Suprapubic skin (tissue), 4 donors: ENCODE measurements around the gene DTD2.

ENCODE experiments used
- EP300 ChIP-seq: sonication (generic); formaldehyde crosslinking; IDR thresholded peaks from one replicate; pipeline ENCODE4 v1.6.1; 2017; ENCODE audit warnings: antibody characterized with exemption
- POLR2AphosphoS5 ChIP-seq, 3 donors: sonication (generic); formaldehyde crosslinking; IDR thresholded peaks; one replicate each; pipeline ENCODE4 v1.6.1; 2017; ENCODE audit warnings: antibody characterized with exemption in 3 of 3

DNA sequence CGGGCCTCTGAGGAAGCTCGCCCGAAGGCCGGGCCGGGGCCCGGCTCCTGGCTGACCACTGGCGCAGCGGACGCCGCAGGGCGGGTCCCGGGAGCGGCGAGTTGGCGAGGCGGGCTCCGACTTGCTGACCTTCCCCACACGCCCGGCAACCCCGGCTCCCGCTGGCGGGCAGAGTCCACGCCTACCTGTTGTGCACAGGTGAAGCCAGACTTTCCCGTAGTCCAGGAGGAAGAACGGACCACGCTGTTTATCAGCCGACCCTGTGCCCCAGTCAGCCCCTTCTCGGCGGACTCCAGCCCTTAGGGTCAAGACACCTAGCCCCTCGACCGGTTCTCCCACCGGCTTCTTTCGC is 37.4 kb downstream of the DTD2 start:
- TF ChIP-seq POLR2AphosphoS5 (IDR thresholded peaks at IDR 0.05) = no peak
- TF ChIP-seq EP300 = no peak
